SK-N-MC (cell line): ENCODE measurements around the gene RGS3.

ENCODE experiments used
- EZH2 ChIP-seq: fragments of 200-600 bp; sonication (generic); IDR thresholded peaks from one replicate; pipeline ENCODE4 v1.6.1; 2017; ENCODE audit warnings: antibody characterized with exemption
- FOXP2 ChIP-seq: optimal IDR thresholded peaks from 2 replicates; pipeline ENCODE3; 2011; ENCODE audit warnings: mild to moderate bottlenecking, moderate library complexity; ENCODE audit not compliant: insufficient read depth; ENCODE audit errors: extremely low read length, control extremely low read depth
- POLR2AphosphoS5 ChIP-seq: IDR thresholded peaks from 2 replicates; pipeline ENCODE4 v1.6.1; 2012; ENCODE audit warnings: mild to moderate bottlenecking, low read depth, low read length, borderline replicate concordance

DNA sequence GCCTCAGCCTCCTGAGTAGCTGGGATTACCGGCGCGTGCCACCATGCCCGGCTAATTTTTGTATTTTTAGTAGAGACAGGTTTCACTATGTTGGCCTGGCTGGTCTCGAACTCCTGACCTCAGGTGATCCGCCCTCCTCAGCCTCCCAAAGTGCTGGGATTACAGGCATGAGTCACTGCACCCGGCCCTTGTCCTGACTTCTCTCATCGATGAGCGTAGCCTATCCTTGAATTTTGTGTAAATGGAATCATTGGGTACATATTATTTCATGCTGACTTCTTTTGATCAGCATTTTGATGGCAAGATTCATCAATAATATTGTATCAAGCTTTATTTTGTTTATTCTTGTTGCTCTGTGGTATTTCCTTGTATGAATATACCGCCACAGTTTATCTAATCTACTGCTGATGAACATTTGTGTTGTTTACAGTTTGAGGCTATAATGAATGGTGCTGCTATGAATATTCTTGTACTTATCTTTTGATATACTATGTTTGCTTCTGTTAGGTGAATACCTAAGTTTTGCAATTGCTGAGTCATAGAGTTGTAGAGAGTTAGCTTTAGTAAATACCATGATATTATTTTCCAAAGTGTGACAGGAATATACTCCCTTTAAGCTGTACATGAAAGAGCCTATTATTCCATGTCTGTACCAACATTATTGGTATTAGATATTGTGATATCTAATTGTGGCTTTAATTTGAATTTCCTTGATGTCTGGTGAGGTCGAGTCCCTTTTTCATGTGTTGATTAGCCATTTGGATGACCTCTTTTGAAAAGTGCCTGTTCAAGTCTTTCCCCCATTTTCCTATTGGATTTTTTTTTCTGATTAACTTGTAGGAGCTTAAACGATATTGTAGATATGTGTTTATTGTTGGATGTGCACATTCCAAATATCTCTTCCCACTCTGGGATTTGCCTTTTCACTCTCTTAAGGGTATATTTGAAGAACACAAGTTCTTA lies 107.5 kb downstream of the RGS3 start:
- TF ChIP-seq POLR2AphosphoS5 (no peak), EZH2 (no peak), FOXP2 (no peak)
